ENCODE results near the gene SH3GL2.

The SH3GL2 gene

DNA sequence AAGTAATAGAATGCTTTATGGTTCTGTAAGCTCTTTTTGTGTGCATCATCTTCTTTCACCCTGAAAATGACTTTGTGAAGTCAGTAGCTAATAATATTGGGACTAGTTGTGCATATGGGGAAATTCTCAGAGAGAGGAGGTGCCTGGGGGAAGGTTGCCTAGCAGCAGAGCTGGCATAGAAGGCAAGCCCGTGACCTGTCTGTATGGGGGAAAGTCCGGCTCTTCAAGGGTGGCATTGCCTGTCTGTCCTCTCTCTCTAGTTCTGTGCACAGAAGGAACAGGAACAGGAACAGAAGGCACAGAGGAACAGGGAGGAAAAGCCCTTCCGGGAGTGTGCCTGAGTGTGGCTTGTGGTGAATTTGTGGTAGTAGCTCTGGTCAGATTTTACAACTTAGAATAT, 33.1 kb downstream of the SH3GL2 start:
- no peak for DNase-seq

DNA sequence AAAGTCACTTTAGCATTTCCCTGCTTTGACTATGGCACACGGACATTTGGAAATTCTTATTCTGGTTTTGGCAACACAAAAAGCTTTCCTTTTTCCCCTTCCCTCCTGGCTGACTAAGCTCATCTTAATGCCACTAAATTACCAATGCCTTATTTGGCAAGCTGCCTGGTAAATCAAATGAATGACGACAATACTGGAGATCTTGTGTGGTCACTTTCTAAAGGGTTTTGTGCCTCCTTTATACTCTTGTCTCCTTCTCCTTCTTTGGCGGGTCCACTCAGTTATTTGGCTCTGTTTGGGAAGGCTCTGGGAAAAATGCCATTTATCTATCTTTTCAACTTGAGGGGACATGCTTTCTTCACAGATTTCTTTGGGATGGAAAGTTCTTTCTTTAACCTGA, 34.9 kb downstream of the SH3GL2 start:
- no peak for DNase-seq

DNA sequence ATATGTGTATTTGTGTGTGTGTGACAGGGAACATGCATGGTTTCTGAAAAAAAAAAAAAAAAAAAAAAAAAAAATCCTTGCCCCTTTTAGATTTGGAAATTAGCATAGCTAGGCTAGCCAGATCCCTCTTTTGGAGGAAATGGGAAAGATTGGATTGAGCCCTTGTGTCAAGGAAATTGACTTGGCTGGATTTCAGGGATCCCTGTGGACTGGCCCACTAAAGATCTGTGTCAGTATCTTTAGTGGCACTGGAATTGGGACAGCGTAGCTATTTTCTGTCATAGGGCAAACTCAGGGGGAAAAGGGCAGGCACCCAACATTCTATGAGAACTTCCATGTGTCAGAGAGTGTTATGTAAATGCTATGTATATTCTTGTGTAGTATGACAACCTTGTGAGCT, 35.4 kb downstream of the SH3GL2 start:
- DNase-seq, result no peak

DNA sequence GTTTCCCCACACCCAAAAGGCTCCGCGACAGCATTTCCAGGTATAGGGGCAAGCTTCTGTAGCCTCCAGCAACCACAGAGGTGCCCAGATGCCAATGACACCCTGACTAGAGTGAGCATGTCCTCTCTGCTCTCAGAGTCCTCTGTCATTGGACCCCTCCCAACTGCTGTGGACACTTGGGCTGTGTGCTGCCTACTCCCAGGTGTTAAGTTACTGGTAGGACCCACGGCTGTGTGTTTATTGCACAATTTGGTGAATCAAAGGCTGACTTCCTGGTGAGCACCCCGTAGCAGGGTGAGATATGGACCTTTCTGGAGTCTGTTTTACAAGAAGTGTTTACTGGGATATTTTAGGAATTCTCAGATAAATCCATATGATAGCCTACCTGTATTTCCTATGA, 36.0 kb downstream of the SH3GL2 start:
- DNase-seq, result no peak

DNA sequence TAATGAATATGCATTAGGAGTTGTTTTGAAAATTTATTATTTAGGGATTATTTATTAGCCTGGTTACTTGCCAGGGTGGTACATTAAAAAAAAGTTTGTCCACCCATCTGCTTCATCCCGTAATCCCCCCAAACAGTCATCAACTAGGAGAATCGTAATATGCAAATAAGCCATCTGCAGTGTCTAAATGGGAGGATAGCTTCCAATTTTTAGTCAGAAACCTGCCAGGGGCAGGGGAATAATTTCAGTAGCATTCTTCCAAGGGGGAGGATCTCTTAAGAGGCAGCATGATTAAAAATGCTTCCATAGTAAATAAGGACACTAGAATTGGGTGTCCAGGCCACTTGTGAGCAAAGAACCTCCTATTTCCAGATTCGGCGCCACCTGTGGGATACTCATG, 43.3 kb downstream of the SH3GL2 start:
- DNase-seq, result no peak

DNA sequence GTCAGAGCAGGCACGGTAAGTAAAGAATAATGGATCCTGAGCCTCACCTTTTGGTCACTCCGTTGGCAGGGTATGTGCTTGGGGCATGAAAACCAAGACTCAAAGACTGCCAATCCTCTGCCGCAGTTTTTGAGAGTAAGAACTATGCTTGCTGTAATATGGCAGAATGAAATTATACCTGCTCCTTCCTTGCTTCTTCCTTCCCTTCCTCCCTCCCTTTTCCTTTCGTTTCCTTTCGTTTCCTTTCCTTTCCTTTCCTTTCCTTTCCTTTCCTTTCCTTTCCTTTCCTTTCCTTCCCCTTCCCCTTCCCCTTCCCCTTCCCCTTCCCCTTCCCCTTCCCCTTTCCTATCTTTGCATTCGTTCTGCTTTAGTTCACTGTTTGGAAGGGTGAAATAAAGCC, 43.9 kb downstream of the SH3GL2 start:
- DNase-seq, result no peak

DNA sequence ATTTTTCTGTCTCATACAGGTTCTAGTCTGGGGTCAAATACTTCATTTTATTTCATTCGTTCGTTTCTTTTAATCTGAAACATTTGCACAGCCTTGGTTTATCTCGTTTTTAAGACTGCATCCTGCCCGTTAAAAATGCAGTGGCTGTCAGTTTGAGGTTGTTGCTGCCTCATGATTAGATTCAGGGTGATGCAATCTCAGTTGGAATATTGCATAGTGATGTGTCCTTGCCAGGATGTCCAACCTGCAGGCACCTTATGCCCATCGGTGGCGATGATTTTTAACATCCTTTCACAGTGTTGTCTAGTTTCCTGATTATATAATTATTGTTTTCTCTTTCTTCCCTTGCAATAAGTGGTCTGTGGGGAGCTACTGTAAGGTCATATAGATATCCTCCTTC, 45.1 kb downstream of the SH3GL2 start:
- DNase-seq, result no peak

DNA sequence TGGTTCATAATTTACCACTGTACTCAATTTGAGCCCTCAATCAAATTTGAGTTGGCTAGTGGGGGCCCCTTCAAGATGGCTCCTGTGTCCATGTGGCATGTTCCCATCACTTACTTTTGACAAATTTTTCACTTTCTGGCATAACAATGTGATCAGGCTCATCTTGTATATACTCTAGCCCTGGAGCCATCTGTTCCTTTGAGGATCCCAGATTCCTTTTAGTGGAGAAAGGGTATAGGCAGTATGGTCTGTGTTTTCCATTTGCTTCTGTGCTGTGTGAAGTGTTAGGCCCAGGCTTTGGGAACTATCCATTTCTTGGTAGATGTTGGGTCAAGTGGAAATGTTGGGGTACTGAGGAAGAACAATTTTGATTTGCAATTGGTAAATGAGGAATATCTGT, 45.7 kb downstream of the SH3GL2 start:
- no peak for DNase-seq

DNA sequence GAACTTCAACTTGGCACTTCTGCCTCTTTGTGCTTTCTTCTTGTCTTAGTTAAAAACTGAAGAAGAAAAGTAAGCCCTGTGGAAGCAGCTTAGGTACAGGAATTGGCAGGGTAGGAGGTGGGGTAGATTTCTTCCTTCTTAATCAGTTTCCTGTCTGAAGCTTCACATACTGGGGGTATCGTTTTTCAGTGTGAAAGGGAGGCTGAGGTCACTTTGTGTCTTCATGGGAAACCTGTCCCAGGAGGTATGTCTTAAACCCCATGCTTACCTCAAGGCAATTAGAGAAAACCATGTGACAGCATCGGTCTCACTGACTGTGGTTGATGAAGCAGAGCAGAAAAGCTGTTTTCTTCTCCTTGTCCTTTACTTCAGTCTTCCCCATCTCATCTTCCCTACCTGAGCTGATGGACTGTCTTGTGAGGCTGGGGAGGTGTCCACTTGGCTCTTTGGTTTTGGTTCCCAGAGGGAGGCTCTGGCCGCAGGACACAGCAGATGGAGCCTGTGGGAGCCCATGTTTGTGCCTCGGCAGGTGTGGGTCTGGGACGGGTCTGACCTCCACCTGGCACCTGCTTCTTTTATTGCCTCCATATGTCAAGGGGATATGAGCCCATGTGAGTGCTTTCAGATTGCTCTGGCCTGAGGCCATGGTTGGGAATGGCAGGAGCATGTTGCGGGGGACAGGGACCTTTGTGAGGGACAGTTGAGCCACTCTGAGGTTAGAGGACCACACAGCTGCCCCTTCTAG, 47.0 kb downstream of the SH3GL2 start:
- DNase-seq, result no peak

DNA sequence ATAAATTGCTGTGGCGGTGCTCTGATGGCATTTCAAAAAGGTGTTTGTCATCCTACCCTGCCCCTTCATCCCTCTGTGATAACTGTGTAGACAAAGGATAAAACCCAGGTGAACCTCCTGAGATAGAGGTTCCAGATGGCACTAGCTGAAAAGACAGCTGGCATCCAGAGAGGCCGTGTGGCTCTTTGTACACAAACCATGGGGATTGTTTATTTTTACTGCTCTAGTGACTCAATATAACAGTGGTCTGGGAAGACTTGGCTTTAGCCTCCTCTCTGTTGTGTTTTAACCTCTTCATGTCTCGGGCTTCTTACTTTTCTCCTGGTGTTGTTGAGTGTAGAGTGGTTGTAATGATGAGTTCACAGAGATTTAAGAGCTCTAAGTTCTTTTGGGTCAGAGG, 48.8 kb downstream of the SH3GL2 start:
- no peak for DNase-seq

DNA sequence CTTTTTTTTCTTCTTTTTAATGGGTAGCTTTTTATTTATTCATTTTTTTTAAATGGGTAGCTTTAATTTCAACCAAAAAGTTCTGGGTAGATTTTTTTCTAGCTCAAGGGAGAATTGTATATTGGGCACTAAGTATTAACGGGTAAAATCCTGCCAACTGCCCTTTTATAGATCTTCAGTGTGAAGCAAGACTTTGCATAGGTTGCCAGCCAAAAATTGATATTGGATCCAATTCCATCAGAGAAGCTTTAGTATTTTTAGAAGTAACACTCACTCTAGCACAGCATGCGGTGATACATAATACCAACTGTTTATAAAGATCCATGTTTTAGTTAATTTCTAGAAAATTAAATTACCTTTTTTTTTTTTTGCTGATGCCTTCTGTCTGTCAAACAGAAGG, 49.8 kb downstream of the SH3GL2 start:
- DNase-seq, result no peak

DNA sequence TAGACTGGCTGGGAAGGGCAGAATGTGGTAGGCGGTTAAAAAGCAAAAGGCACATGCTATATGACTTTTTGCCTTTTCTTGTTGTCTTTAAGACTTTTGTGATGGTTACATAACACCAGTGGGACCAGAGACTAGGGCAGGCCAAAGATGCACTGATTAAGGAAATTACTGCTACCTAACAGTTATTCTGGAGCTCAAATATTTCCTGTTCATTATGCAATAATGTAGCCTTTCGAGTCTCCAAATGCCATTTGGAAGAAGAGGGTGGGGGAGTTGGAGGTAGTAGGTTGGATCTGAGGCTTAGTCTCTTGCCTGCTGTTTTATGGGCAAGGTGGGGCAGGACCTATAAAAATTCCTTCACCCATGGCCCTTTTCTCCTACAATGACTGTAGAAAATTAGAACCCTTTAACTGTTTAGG, 51.7 kb downstream of the SH3GL2 start:
- no peak for DNase-seq

DNA sequence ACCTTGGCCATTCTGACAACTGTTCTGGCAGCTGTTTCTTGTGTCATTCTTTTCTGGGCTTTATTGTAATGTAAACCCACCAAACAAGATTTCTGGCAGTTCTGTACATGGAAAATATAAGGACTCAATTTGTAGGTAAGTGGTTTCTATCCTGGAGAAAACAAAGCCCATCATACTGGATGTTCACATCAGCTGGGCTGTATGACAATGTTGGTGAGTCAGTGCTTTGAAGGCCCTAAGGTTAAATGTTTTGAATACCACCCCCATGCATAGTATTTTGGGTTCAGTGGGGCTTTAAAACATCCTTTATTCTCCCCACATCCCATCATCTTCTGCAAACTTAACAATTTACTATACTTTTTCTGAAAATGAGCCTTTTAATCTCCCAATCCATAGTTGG, 52.5 kb downstream of the SH3GL2 start:
- DNase-seq, result no peak

DNA sequence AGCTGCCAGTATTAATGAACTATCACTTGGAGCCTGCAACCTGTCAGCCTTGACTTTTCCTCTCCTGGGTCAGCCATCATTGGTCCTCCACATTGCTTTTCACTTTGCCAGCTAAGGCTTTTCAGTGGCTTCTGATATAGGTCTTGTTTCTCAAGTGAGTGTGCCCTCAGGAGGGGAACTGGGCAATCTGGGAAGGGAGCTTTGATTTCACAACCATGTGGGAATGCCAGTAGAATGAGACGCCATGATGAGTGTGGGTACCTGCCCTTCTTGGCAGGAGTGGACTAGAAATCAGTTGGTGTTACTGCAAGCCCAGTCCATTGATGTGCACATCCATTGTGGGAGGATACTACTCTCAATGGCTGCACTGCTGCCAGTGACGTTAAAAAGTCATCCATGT, 54.1 kb downstream of the SH3GL2 start:
- no peak for DNase-seq

DNA sequence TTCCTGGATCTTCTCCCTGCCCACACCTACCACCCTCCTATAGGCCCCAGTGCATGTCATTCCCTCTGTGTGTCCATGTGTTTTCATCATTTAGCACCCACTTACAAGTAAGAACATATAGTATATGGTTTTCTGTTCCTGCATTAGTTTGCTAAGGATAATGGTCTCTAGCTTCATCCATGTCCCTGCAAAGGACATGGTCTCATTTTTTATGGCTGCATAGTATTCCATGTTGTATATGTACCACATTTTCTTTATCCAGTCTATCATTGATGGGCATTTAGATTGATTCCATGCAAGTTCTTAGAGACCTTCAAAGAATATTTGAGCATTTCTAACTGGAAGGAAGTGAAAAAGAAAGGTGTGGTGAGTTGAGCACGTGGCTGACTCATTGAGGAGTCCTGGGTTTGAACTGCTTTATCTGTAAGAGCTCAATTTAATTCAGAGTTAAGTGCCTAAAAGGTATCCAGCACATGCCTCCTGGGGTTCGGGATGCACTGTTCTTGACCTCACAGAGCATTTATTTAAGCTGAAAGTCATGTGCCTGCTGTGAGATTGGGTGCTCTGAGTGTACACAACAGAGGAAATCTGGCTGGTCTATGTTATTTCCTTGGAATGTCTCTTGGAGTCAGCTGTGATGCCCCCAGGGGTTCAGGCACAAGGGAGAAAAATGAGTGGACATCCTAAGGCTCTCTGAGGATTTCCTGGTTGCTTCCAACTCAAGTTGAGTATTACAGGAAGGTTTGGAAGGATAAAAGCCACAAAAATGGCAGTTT, 56.4 kb downstream of the SH3GL2 start:
- no peak for DNase-seq

DNA sequence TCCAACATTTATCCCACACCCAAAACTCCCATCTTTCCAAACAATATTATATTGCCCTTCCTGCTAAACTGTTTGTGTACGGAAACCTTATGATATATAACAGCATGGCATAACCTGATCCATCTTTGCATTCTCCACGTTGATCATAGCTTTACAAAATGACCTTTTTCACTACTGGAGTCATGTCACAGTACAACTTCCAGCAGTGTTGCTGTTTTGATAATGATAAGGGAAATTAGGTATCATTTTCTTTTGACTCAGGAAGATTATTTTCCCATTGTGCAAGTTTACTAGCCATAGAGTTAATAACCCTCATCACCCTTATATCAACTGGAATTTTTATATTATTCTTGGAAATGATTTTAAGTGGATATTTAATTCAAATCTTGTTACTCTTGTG, 57.5 kb downstream of the SH3GL2 start:
- no peak for DNase-seq

DNA sequence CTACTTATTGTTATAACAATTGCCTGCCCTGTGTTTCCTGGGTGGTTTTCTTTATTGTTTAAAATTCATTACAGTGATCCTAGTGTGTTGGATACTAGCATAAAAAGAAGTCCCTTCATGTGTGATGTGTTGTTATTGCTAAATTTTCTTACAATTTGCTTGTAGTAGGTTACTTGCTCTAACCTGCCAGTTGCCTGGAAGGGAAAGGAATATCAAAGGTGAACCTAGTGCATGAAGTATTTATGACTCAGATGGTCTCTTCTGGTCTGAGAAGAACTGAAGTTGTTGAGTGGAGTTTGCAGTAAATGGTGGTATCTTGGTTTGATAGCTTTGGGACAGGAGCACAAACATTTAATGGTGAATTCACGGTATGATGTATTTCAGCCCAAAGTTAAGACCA, 58.0 kb downstream of the SH3GL2 start:
- no peak for DNase-seq

DNA sequence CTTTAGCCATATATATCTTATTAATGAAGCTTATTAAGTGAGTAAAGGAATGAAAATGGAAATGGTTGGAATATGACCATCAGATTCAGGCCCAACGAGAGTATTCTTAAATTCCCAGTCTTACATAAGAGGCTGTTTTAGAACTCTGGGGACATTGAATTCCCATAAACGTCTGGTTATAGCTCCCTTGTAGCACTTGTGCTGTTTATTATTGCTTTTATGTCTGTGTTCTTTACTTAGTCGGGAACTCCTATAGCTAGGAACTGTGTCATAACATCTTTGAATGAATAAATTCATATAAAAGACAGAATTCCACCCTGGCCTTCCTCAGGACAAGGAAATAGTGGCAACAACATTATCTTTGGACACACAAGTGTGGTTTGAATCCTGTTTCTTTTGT, 58.4 kb downstream of the SH3GL2 start:
- DNase-seq, result no peak

DNA sequence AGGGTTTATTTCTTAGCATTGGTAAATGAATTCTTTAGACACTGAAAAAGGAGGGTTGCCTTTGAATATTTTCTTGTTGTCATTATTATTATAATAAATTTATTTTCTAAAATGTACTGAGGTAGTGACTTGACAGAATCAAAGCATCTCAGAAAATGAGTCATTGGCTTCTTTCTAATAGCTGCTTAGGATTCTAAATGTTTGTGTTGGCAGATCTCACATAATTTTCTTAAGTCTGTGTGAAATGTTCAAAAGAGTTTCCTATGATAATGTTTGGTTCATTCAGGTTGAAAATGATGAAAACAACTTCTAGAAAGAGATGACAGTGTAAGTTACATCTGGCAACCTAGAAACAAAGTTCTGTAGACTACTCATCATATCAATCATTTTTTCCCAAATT, 69.7 kb downstream of the SH3GL2 start:
- DNase-seq, result no peak

DNA sequence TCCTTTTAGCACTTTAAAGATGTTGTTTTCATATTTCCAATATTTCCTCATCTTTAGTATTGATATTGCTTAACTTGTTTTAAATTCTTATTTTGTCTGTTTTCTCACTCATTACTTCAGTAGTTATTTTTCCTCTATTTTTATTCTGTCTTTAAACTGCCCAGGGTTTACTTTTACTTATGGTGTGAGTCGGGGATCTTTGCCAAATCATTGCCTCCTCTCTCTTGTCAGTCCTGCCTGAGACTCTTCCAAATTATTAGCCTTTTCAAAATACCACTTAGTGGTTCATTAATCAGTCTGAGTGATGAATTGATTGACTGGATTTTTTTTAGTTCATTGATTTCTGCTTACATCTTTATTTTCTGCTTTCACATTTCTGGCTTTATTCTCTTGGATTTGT, 72.9 kb downstream of the SH3GL2 start:
- no peak for DNase-seq

DNA sequence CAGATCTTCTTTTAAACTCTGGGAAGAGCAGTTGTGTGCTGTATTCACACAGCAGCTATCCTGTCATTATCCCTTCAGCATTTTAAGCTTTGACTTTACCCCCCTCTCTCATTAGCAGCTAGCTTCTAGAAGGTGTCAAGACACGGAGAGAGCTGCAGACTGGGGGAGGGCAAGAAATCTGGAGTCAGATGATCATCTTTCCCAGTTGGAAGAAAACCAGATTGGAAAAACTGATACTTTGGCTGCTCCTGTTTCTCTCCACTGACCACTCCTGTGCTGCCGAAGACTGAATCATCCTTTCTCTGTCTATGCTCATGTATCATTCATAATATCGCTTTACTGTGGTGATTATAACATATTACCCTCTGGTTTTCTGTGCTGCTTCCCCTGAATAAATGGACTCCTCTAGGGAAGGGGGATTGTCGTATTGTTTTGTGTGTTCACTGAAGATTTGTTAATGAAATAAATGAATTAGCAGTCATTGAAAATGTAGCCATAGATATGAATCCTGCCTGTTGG, 75.1 kb downstream of the SH3GL2 start:
- no peak for DNase-seq

DNA sequence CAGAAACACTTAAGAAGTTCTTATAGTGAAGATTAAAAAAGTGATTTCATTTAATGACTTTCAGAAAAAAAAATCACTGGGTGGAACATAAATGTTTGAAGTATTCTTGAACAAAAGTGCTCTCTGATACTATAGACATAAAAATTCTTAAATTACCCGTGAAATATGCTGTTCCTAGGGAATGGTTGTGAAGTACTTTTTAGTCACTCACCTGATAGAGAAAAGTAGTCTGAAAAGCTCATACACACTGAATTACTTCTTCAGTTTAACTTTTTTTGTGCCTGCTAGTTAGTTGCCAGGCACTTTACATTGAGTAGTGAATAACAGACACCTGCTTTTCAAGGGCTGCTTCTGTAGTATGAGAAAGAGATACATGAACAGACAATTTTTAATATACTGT, 78.0 kb downstream of the SH3GL2 start:
- DNase-seq, result no peak

DNA sequence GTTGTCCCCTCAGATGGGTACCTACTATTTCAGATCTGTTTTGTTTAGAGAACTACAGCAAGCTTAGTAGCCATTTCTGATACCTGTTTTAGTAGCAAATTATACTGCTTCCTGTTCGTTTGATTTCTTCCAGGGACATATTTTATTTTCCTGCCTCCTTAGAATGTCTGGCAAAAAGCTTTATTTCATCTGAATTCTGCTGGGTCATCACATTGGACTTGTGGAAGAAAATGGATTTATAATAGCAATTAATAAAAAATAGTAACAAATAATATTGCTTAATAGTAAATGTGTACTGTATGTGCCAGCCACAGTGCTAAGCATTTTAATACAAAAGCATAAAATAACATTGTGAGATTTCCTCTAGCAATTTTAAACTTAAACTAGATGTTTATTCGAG, 79.4 kb downstream of the SH3GL2 start:
- no peak for DNase-seq

DNA sequence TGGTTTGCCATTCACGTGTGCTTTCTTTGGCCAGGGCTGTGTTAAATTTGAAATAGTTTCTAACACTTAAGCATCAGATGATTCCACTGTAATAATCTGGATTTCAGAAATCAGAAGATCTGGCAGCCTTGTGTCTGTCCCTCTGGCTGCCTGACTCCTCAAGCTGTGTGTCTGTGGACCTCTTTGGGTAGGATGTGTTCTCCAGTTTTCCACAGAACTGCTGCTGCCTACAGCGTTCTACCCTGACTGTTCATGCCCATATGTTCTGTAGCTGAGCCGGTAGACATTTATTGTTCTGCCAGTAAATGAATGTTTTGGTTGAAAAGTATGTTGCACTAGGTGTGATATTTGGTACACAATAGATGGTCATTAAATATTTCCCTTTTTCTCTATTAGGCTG, 81.3 kb downstream of the SH3GL2 start:
- no peak for DNase-seq

DNA sequence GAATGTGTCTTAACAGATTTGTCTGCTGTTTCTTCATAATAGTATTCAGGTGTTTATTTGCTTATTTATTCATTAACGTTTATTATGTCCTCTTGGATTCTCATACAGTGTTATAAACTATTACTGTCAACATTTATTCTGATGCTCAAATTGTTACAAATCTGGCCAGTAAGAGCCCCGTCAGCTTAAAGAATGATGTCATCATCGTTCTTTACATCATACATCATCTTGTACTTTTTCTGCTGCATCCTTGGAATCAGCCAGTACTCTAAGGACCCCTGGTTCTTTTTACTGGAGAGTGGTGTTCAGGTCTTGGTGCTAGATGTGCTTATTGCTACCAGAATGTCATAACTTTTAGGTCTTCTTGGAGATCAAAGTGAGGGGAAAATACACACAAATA, 86.6 kb downstream of the SH3GL2 start:
- no peak for DNase-seq
